GM12873 (cell line): ENCODE data around the gene SOX5.

Experiments
- CTCF ChIP-seq: IDR thresholded peaks from 2 replicates; pipeline ENCODE4 v1.5.1; 2012; ENCODE audit warnings: low read depth, mild to moderate bottlenecking, moderate library complexity, low read length, control low read depth; ENCODE audit not compliant: insufficient read depth; ENCODE audit errors: missing control alignments

The SOX5 gene

DNA sequence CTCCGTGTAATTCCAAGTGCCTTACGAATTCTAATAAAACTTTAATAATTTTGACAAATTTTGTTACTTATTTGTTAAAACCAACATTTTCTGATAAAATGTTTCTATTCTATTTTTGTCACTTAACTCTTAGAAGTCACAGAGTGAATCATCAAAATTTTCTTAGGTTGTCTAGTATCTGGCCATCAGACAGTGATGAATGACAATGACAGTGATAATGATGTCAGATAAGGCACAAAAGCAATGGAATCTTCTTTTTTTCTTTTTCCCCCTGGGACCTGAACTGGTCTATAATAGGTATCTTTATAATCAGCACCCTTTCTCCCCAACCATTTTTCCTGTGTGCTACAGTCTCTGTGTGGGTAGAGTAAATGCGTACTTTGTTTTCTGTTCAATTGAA, 407.3 kb downstream of the SOX5 start:
- no peak for TF ChIP-seq CTCF

- TF ChIP-seq CTCF = no peak
Measured at GRCh38 chr12:23540572-23540971, 408.9 kb downstream of the SOX5 start.

DNA sequence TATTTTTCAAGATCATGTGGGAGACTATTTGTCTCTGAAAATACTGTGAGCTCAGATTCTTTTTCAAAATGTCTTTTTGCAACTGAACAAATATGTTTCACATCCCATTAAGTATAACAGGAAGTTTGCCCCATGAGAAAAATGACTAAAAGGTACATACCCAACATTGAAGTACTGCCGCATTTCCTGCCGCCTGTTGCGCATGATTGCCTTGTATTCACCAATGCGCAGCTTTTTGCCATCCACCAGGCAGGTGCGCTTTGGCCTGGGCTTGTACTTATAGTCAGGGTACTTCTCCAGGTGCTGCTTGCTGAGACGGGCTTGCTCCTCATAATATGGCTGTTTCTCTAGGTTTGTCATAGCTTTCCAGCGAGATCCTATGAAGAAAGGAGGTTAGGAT, 413.2 kb downstream of the SOX5 start:
- TF ChIP-seq CTCF = no peak

- no peak for TF ChIP-seq CTCF
Measured at GRCh38 chr12:23535441-23535840, 414.0 kb downstream of the SOX5 start.

DNA sequence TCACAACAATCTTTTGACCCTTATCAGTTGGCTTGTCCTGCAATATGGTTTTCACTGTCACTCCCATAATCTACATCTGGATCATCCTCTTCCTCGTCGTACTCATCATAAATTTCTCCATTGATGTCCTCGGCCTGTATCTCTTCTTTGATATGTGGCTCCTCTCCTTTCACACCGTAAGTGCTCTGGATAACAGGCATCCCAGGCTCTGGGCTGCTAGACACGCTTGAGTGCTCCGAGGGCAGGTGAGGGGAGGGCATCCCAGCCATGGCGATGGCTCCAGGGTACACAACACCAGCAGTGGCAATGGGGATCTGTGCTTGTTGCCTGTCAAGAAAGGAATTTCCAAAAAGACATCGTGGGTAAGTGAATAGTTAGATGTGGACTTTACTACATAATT, 415.3 kb downstream of the SOX5 start:
- TF ChIP-seq CTCF = no peak

GRCh38 chr12:23533699-23534098, 415.8 kb downstream of the SOX5 start:
- TF ChIP-seq CTCF = no peak

DNA sequence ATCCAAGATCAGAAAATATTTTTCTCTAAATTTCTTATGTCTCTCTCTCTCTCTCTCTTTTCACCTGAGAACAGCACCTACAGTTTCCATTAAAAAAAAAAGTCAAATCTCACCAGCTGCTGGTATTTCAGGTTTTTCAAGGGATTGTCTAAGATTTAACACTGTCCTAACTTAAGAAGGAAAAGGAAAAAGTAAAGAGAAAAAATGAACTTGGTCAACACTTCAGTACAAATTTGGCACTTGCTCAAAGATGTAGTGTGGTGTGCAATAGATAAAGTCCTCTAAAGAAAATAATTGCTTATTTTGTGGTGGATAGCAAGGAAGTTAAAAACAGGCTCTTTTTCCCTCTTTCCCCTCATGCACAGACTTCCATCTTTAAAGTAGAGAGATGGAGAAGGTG, 416.2 kb downstream of the SOX5 start:
- TF ChIP-seq CTCF = no peak

- TF ChIP-seq CTCF = no peak
Measured at GRCh38 chr12:23528316-23528715, 421.2 kb downstream of the SOX5 start.
